Measurements from ENCODE around the gene KRT40.

KRT40 gene

DNA sequence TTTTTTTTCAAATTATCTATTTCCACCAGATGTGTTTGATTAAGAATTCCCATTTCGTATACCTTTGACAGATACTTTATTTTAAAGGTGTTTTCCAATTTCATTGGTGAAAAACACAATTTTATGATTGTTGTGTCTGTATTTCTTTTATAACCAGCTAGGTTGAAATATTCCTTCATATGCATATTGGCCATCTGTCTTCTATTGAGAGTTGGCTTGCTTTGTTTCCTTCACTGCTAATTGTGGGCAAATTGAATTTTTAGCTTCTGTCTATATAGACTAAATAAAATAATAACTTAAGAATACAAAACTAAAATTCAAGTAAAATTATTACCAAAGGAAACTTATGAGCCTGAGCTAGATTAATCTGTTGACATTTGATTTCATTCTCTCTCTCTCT is 11.0 kb upstream of the KRT40 start:
- no peak for FAIRE-seq

- FAIRE-seq = no peak
These were observed 9.7 kb upstream of the KRT40 start, which contains the start of gene KRTAP3-3 for GRCh38 chr17:40993839-40994238. KRTAP3-3 (minus strand) TSS chr17:40994164; CDS start chr17:40994097, 67 bp downstream.

DNA sequence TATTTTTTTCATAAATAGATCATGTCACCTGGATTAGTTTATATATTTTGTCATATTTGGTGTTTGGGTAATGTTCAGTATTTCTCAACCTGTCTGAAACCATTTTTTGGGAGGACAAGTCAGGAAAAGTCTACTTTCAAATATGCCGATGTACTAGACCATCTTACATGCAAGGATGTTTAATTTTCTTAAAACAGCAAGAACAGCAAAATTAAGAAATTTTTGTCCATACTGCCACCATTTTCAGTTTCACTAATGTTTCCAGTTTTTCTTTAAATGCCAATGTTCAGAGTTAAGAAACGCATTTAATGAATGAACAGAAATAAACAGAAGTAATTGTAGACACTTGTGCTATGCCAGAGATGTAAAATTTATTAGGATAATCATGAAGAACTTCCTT is 9.0 kb upstream of the KRT40 start:
- no peak for FAIRE-seq

DNA sequence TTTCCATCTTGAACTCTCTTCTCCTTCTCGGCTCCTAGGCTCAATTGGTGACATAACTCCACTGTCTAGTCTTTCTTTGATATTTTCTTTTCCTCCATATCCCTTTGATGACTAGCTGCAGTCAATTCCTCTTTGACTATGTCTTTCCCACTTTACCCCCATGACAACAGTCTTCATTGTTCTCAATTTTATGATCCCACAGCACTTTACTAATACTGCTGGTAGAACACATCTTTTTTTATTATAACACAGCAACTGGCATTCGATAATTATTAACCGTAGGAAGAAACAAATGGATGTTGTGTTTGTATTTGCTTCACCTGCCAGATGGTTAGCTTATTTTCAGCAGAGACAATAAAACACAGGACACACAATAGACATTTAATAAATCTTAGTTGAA is 8.5 kb upstream of the KRT40 start:
- FAIRE-seq = no peak

- FAIRE-seq = no peak
These were observed 2.8 kb upstream of the KRT40 start for GRCh38 chr17:40986920-40987319.

- FAIRE-seq = no peak
These were observed 3.0 kb downstream of the KRT40 start for GRCh38 chr17:40981115-40981514.

GRCh38 chr17:40980596-40980995 is 3.5 kb downstream of the KRT40 start:
- FAIRE-seq = no peak

GRCh38 chr17:40980117-40980516 is 4.0 kb downstream of the KRT40 start:
- FAIRE-seq = no peak

DNA sequence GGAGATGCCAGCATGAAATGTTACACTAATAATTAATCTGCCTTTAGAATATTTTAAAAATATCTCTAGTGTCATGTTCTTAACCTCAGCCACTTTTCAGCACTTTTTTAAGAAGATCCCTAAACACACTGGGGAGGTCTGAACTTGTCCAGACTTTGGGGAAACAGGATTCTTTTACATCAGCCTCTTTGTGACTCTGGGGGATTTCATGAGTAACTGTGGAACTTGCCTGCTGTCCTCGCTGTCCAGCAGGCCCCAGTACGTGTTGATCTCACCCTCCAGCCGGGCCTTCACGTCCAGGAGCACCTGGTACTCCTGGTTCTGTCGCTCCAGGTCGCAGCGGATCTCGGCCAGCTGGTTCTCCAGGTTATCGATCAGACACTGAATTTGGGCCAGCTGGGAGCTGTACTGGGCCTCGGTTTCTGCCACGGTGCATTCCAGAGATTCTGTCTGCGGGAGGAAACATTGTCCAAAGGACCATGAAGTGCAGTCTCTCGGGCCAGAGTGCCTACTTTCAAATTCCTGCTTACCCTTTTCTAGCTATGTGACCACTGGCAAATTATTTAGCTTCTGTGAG is 5.5 kb downstream of the KRT40 start:
- no peak for FAIRE-seq

- no peak for FAIRE-seq
These were observed 8.6 kb downstream of the KRT40 start for GRCh38 chr17:40975516-40975915.

DNA sequence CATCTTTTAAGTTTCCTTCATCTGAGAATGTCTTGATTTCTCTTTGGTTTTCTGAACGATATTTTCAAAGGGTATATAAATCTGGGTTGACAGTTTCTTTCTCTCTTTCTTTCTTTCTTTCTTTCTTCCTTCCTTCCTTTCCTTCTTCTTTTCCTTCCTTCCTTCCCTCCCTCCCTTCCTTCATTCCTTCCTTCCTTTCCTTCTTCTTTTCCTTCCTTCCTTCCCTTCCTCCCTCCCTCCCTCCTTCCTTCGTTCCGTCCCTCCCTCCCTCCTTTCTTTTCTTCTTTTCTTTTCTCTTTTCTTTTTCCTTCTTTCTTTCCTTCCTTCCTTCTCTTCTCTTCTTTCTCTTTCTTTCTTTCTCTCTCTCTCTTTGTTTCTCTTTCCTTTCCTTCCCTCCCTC is 9.8 kb downstream of the KRT40 start:
- FAIRE-seq = no peak

DNA sequence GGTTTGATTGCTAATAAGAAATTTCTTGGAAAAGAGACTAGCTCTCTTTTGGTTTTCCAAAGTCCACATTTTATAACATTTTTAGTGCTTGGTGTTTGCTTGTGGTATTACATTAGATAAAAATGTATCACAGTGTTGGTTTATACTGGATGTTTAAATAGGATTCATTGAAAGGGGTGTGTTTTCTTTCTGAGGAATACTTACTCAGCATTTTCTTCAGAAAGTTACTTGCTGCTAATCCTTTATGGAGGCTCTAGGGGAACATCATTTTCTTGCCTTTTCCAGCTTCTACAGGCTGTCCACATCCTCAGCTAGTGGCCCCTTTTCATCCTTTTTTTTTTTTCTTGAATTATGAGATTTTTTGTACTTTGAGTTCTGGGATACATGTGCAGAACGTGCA is 16.5 kb downstream of the KRT40 start:
- no peak for FAIRE-seq

DNA sequence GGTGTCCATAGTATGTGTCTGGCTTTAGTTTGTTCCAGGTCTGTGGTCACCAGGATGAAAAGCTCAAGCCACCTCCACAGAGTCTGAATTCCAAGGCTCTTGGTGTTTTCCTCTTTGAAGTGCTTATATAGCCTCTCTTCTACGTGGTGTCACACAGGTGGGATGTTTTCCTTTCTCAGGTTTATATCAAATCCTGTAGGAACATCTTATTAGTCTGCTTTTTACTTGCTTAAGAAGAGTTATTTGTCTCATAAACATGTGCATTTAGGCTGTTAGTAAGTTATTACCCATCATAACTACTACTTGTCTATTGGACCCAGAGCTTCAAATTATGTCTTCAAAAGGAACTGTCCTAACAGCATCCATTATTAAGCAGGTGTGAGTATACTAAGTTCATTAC is 17.3 kb downstream of the KRT40 start, which contains the start of gene KRT39:
Gene KRT39, minus strand, starts transcription at position 101 of the 400 bp plus-strand sequence. Its CDS starts 92 bp downstream, at position 9.
- no peak for FAIRE-seq

- no peak for FAIRE-seq
These were observed 20.3 kb downstream of the KRT40 start for GRCh38 chr17:40963838-40964237.

DNA sequence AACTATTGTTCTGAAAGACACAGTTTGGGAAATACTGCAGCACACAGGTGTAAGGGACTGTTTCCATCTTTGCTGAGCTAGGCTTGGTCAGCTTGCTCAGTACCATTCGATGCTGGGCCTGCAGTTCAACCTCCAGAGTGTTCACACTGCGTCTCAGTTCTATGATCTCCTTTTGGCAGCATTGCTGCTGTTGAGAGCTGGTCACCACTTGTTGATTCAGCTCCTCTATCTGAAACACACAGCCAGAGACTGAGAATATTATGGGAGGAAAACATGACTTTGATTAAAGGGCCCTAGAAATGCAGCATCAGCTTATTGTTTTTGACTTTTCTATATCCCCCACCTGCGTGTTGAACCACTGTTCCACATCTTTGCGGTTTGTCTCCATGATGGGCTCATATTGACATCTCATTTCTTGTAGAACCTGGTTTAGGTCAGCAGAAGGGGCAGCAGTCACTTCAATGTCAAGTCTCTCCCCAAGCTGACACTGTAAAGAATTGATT is 22.0 kb downstream of the KRT40 start:
- no peak for FAIRE-seq

DNA sequence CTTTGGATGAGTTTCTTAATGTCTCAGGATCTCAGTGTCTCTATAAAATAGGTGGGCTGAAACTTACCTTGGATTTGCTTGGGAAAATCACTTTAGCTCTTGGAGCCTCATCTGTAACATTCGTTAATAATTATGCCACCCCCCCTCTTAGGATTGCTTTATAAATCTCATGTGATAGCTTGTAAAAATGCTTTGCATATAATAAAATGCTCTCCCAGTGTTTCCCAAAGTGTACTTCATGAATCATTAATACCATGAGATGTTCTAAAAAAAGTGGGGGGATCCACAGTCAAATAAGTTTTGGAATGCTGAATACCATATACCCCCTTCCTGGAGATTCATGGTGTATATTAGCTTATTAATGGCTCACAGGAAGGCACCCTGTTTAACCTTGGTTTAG is 22.5 kb downstream of the KRT40 start:
- FAIRE-seq = no peak

DNA sequence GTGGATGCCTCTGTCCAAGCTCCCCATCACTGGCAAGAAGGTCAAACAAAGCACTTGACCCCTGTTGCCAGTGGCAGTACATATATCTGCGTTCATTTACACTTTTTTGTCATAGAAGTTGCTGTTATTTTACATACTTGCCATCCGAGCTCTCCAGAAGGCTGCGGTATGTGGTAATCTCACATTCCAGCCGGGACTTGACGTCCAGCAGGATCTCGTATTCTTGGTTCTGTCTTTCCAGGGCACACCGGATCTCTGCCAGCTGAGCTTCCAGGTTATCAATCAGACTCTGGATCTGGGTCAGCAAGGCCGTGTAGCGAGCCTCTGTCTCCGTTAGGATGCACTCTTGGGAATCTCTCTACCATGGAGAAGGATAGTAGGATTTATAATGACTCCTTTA is 24.0 kb downstream of the KRT40 start:
- FAIRE-seq = no peak

DNA sequence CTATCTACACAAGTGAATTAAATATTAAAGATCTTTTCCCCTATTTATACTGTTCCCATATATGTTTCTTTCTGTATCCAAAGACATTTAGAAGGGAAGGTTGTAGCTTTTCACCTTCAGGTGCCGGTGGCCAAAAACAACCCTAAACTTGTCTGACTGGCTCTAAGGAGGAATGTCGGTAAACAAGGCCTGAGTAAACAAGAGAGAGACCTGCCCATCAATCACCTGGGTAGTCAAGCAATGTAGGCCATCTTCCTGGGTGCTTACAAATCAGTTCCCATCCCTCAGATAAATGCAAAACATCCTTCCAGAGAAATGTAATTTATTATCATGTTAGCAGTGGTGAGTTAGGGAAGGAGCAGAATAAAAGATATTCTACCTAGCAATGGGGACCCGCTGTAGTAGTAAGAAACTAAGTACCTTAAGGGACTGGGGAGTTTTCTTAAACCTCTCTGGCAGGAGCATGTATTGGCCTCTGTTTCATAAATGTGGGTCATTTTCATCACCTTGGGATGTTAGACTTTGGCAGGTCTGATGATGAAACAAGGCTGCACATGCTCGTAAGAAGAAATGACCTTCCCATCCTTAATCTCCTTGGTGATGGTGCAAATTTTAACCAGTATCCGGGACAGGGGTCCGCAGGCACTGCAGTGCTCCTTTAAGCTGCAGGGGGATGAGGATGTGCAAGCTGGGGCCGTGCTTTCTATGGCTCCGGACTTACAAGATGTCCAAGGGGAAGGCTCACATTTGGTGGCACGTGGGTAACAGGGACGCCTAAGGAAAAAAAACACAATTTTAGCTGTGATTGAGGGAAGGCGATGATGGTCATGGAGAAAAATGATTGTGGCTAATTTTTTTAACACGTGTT is 25.8 kb downstream of the KRT40 start:
- FAIRE-seq = no peak

GRCh38 chr17:40956401-40957254 is 27.5 kb downstream of the KRT40 start:
- no peak for FAIRE-seq

- FAIRE-seq = no peak
These were observed 30.2 kb downstream of the KRT40 start for GRCh38 chr17:40953881-40954280.

DNA sequence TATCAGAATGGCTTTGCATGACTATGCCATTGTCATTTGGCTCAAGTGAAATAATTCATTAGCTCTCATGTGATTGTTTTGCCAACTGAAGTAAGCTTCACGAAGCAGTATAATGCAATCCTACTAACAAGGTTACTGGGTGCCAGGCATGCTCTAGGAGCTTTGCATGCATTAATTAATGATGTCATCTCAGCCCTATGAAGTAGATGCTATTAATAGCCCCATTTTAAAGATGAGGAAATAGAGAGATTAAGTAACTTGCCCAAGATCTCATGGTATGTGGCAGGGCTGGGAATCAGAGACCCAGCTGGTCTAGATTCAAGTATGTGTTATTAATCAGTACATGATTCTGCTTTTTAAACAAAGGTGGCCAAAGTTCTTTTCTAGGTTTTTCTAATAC is 31.5 kb downstream of the KRT40 start:
- FAIRE-seq = no peak

DNA sequence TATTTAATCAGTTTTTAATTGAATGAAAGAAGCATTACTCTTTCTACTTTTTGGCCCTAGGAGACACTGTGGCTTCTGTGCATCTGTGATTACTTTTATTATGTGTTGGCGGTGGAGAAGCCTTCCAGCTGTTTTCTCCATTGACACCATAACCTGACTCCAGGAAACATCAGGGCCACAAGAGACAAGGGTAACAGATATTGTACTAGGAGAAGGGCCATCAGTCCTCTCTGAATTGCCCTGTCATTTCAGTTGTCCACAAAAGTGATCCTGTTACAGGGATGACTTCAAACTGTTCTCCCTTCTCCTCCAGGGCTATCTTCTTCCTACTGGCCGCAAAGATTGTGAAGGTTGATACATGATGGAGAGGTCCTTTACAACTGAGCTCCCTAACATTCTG is 32.0 kb downstream of the KRT40 start:
- FAIRE-seq = no peak

GRCh38 chr17:40951011-40951622 is 33.0 kb downstream of the KRT40 start:
- FAIRE-seq = no peak

All from islet of Langerhans (tissue), 1 donor.